H54 (cell line): ENCODE measurements around the gene UBE2E2.

Experiments
- DNase-seq: peaks from one replicate; pipeline ENCODE4 v3.0.0; 2011; ENCODE audit warnings: low spot score, mixed read lengths; ENCODE audit not compliant: insufficient read length
- FAIRE-seq: peaks from 3 replicates; lab custom pipeline; 2011; peaks lifted over from hg19 to GRCh38; lab: Jason Lieb, UNC
- POLR2A ChIP-seq: IDR thresholded peaks from 2 replicates; pipeline ENCODE4 v1.6.1; 2011; ENCODE audit warnings: low read depth, mild to moderate bottlenecking, low read length

Gene UBE2E2

GRCh38 chr3:23552506-23552905, 349.4 kb downstream of the UBE2E2 start:
- DNase-seq (no peak), FAIRE-seq (no peak)
- TF ChIP-seq POLR2A = no peak

- TF ChIP-seq POLR2A = no peak
- FAIRE-seq = no peak
These were observed 350.2 kb downstream of the UBE2E2 start for GRCh38 chr3:23553353-23553752.

GRCh38 chr3:23565041-23565775, 362.1 kb downstream of the UBE2E2 start:
- FAIRE-seq (no peak), DNase-seq (no peak)
- no peak for TF ChIP-seq POLR2A

More at GRCh38 chr3:23553353-23553752, 350.2 kb downstream of the UBE2E2 start:
- DNase-seq = no peak

- FAIRE-seq (no peak), DNase-seq (no peak)
- no peak for TF ChIP-seq POLR2A
These were observed 363.4 kb downstream of the UBE2E2 start for GRCh38 chr3:23566499-23566898.

- peak; percentile 99 for FAIRE-seq
- no peak for TF ChIP-seq POLR2A
- DNase-seq = peak; percentile 42
These were observed 364.8 kb downstream of the UBE2E2 start for GRCh38 chr3:23567917-23568316.

- TF ChIP-seq POLR2A = no peak
- DNase-seq = no peak
- no peak for FAIRE-seq
These were observed 370.7 kb downstream of the UBE2E2 start for GRCh38 chr3:23573827-23574226.

GRCh38 chr3:23574822-23575315, 371.7 kb downstream of the UBE2E2 start:
- peak; percentile 43 for FAIRE-seq
- no peak for DNase-seq
- no peak for TF ChIP-seq POLR2A

- DNase-seq = no peak
- peak; percentile 69 for FAIRE-seq
- TF ChIP-seq POLR2A = no peak
These were observed 372.6 kb downstream of the UBE2E2 start for GRCh38 chr3:23575697-23576096.

- TF ChIP-seq POLR2A = no peak
- FAIRE-seq (no peak), DNase-seq (no peak)
These were observed 373.3 kb downstream of the UBE2E2 start for GRCh38 chr3:23576379-23576959.

GRCh38 chr3:23580096-23580713, 377.1 kb downstream of the UBE2E2 start:
- FAIRE-seq (peak; percentile 84), DNase-seq (no peak)

GRCh38 chr3:23583980-23584740, 381.0 kb downstream of the UBE2E2 start:
- FAIRE-seq = no peak
- no peak for DNase-seq
- TF ChIP-seq POLR2A = no peak

More at GRCh38 chr3:23580096-23580713, 377.1 kb downstream of the UBE2E2 start:
- no peak for TF ChIP-seq POLR2A

GRCh38 chr3:23587513-23587912, 384.4 kb downstream of the UBE2E2 start:
- FAIRE-seq (no peak), DNase-seq (no peak)
- TF ChIP-seq POLR2A = no peak

- no peak for DNase-seq
- no peak for FAIRE-seq
- TF ChIP-seq POLR2A = no peak
These were observed 385.4 kb downstream of the UBE2E2 start for GRCh38 chr3:23588547-23588946.
